B cell (primary cell): ENCODE measurements around the gene MAP4K4. TPM values are rescaled to one million over a fixed set of nuclear protein-coding genes. Genes with fewer than 3 reads are reported as not detected.

Experiments
- ATAC-seq: fragments of 200-7000 bp; cut with Tn5 transposase; one replicate; pipeline ENCODE4 v1.10.0; 2021; ENCODE audit warnings: low read depth, mild to moderate bottlenecking, moderate number of reproducible peaks, moderate library complexity
- CTCF ChIA-PET: fragments of 350-600 bp; sonication (Branson Sonifier 250); formaldehyde crosslinking; loops from one replicate; lab custom pipeline; 2021; ENCODE audit warnings: antibody characterized with exemption, inconsistent platforms; lab: Charles Lee
- POLR2A ChIA-PET: fragments of 350-600 bp; sonication (Branson Sonifier 250); formaldehyde crosslinking; loops from one replicate; lab custom pipeline; 2021; ENCODE audit warnings: antibody characterized with exemption; lab: Charles Lee
- DNase-seq: peaks from one replicate; pipeline ENCODE4 v3.0.0; 2013
- H2AFZ ChIP-seq: 2 replicates; pipeline ENCODE4 v1.6.1; 2012; ENCODE audit warnings: mild to moderate bottlenecking, low read depth, low read length; ENCODE audit not compliant: insufficient read depth, poor library complexity, severe bottlenecking
- H3K27ac ChIP-seq, 2 donors: 1 replicate in 1 of 2; 2 replicates in 1 of 2; pipeline ENCODE4 v1.5.1; 2012 to 2013; ENCODE audit warnings: low read length in 2 of 2, mild to moderate bottlenecking in 2 of 2, moderate library complexity in 1 of 2
- H3K27me3 ChIP-seq, 4 experiments: fragments of 200-600 bp in 1 of 4; sonication (generic) in 1 of 4; replicated peaks in 1 of 4; 1 replicate in 2 of 4; 2 replicates in 2 of 4; pipeline versions ENCODE4 v1.6.1 to v1.7.0; 2013 to 2016; ENCODE audit warnings: low read length in 3 of 4, mild to moderate bottlenecking in 2 of 4, mixed read lengths in 1 of 4, moderate library complexity in 1 of 4; ENCODE audit not compliant: insufficient read depth in 4 of 4, control insufficient read depth in 3 of 4; ENCODE audit errors: control extremely low read depth in 1 of 4
- H3K36me3 ChIP-seq, 2 experiments: replicated peaks in 1 of 2; 1 replicate in 1 of 2; 2 replicates in 1 of 2; pipeline versions ENCODE4 v1.6.1 to v1.7.1; 2013; ENCODE audit warnings: low read length in 1 of 2; ENCODE audit not compliant: insufficient read depth in 2 of 2, control insufficient read depth in 1 of 2; ENCODE audit errors: control extremely low read depth in 1 of 2, extremely low read depth in 1 of 2
- H3K4me1 ChIP-seq, 2 donors: fragments of 200-600 bp in 1 of 2; sonication (generic) in 1 of 2; 1 replicate in 1 of 2; 2 replicates in 1 of 2; pipeline versions ENCODE4 v1.5.1 to v1.6.1; 2013 to 2017; ENCODE audit warnings: low read length in 2 of 2; ENCODE audit not compliant: control insufficient read depth in 2 of 2, insufficient read depth in 2 of 2
- H3K4me2 ChIP-seq: replicated peaks from 2 replicates; pipeline ENCODE3; 2012; ENCODE audit warnings: mild to moderate bottlenecking, low read depth, low read length; ENCODE audit not compliant: poor library complexity, severe bottlenecking
- H3K4me3 ChIP-seq, 5 experiments: fragments of 200-600 bp in 1 of 5; sonication (generic) in 1 of 5; 1 replicate in 3 of 5; 2 replicates in 2 of 5; pipeline versions ENCODE4 v1.5.1 to v1.7.0; 2011 to 2016; ENCODE audit warnings: low read length in 4 of 5, mild to moderate bottlenecking in 4 of 5, low read depth in 2 of 5, control low read depth in 1 of 5, moderate library complexity in 1 of 5; ENCODE audit not compliant: insufficient read depth in 1 of 5; ENCODE audit errors: control extremely low read depth in 1 of 5, extremely low read depth in 1 of 5
- H3K79me2 ChIP-seq: fragments of 200-600 bp; sonication (generic); one replicate; pipeline ENCODE4 v1.6.0; 2016; ENCODE audit warnings: low read length; ENCODE audit not compliant: control insufficient read depth, insufficient read depth
- H3K9ac ChIP-seq: fragments of 200-600 bp; sonication (generic); 2 replicates; pipeline ENCODE4 v1.6.1; 2017; ENCODE audit warnings: mild to moderate bottlenecking, low read length, moderate library complexity
- H3K9me3 ChIP-seq, 3 donors: one replicate each; pipeline versions ENCODE4 v1.6.1 to v1.7.1; 2013; ENCODE audit warnings: low read length in 2 of 3; ENCODE audit not compliant: control insufficient read depth in 2 of 3, insufficient read depth in 1 of 3; ENCODE audit errors: control extremely low read depth in 1 of 3
- H4K20me1 ChIP-seq: 2 replicates; pipeline ENCODE4 v1.6.0; 2012; ENCODE audit warnings: mild to moderate bottlenecking, low read length; ENCODE audit not compliant: insufficient read depth, control insufficient read depth, poor library complexity, severe bottlenecking
- H3K27ac Mint-ChIP-seq: one replicate; pipeline ENCODE4 v1.8.0; 2021; ENCODE audit warnings: mixed read lengths
- H3K27me3 Mint-ChIP-seq: one replicate; pipeline ENCODE4 v1.8.0; 2021; ENCODE audit warnings: mixed read lengths
- H3K4me1 Mint-ChIP-seq: one replicate; pipeline ENCODE4 v1.8.0; 2021; ENCODE audit warnings: mixed read lengths
- H3K4me3 Mint-ChIP-seq: one replicate; pipeline ENCODE4 v1.8.0; 2021; ENCODE audit warnings: mixed read lengths
- H3K9me3 Mint-ChIP-seq: one replicate; pipeline ENCODE4 v1.8.0; 2022; ENCODE audit warnings: mixed read lengths; ENCODE audit not compliant: insufficient read depth
- EZH2 ChIP-seq: IDR thresholded peaks from 2 replicates; pipeline ENCODE4 v1.6.1; 2012; ENCODE audit warnings: borderline replicate concordance, low read depth, mild to moderate bottlenecking, moderate library complexity, low read length; ENCODE audit not compliant: insufficient read depth, poor library complexity, severe bottlenecking
- WGBS: methylation state at CpG from one replicate; pipeline ENCODE4 v1.1.5; 2013; ENCODE audit warnings: missing lambda C conversion rate; ENCODE audit not compliant: insufficient coverage; 5-methylcytosine and 5-hydroxymethylcytosine counted together
- intact Hi-C: fragments of 100-400 bp; cut with micrococcal nuclease; formaldehyde crosslinking; loops from one replicate; pipeline ENCODE4 v1.10.0; 2022
- polyA plus RNA-seq: library from polyadenylated mRNA; depleted of rRNA; stranded (reverse); fragments of >200 nt; gene quantifications from 2 replicates; pipeline ENCODE4 v1.2.3, GENCODE V29; 2012
- total RNA-seq, 2 donors: library from RNA; stranded (reverse); fragments of 120-200 nt in 1 of 2; gene quantifications; 1 replicate in 1 of 2; 2 replicates in 1 of 2; pipeline versions ENCODE4 v1.2.3 to v1.2.4, GENCODE V29; 2013 to 2022
- TF ChIP-seq, protein P1 (sequence below): fragments of 200-600 bp; IDR thresholded peaks from one replicate; pipeline ENCODE4 v1.8.0; 2022; ENCODE audit warnings: antibody characterized with exemption, mild to moderate bottlenecking

MAP4K4 gene
- total and polyA plus RNA-seq, 2 donors (not counting 1 experiment from before 2014, with no cell fraction given), result 54.8 to 280 TPM

DNA sequence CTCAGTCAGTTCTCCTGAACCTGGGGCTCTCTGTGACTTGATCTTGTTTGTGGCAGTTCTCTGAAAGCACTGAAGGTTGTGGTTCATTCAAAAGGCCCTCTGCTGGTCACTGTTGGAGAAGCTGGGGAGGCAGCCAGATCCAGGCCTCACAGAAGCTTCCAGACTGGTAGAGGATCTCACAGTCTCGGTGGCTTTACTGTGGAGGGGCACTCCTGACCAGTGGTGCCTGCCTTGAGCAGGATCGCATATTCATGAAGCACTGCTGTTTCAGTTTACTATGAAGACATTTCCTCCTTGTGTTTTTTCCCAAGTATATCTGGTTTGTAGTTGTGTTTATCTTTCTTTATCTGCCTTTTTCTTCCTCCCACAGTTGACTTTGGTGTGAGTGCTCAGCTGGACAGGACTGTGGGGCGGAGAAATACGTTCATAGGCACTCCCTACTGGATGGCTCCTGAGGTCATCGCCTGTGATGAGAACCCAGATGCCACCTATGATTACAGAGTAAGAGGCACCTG is 133.9 kb downstream of the MAP4K4 start:
- Mint-ChIP-seq H3K27ac (peak overlapping the region; percentile 33), H3K9me3 (no peaks in the 10 kb centered on the region), H3K27me3 (no peaks in the 10 kb centered on the region), H3K4me1 (peaks cover 52% of the 10 kb centered on the region), H3K4me3 (no peak overlapping the region)
- Histone ChIP-seq H3K9me3 (no peaks in the 10 kb centered on the region), H4K20me1 (peaks cover 51% of the 10 kb centered on the region), H3K4me1 (peaks cover 18 to 26% of the 10 kb centered on the region in 2 donors), H3K4me2 (no peak overlapping the region), H3K36me3 (peaks cover 27 to 87% of the 10 kb centered on the region in 2 experiments), H3K27ac (no peak overlapping the region), H3K4me3 (no peak overlapping the region), H3K27me3 (no peaks in the 10 kb centered on the region), H3K79me2 (peaks cover 36% of the 10 kb centered on the region), H3K9ac (no peak overlapping the region), H2AFZ (no peak overlapping the region)
- POLR2A ChIA-PET, result interaction anchor here (0.8 kb wide), 1 partner anchor 34 kb away, joined by 3 read pairs; no protein-coding TSS in a partner anchor
- DNase-seq, result peak; percentile 75
- CTCF ChIA-PET, result interaction anchor here (0.6 to 17.4 kb wide), 58 partner anchors 8 to 553 kb away, joined by 3 to 288 read pairs (median 4); partner anchors contain the start of gene RNF149
- TF ChIP-seq, protein P1, sequence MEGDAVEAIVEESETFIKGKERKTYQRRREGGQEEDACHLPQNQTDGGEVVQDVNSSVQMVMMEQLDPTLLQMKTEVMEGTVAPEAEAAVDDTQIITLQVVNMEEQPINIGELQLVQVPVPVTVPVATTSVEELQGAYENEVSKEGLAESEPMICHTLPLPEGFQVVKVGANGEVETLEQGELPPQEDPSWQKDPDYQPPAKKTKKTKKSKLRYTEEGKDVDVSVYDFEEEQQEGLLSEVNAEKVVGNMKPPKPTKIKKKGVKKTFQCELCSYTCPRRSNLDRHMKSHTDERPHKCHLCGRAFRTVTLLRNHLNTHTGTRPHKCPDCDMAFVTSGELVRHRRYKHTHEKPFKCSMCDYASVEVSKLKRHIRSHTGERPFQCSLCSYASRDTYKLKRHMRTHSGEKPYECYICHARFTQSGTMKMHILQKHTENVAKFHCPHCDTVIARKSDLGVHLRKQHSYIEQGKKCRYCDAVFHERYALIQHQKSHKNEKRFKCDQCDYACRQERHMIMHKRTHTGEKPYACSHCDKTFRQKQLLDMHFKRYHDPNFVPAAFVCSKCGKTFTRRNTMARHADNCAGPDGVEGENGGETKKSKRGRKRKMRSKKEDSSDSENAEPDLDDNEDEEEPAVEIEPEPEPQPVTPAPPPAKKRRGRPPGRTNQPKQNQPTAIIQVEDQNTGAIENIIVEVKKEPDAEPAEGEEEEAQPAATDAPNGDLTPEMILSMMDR, result peak; percentile 73
- TF ChIP-seq EZH2, result no peak
- 92% methylated on average over 4 of the region's 5 CpGs for WGBS
- peak; percentile 86 for ATAC-seq
- intact Hi-C loops, result loop anchor here (1.0 kb wide), 3 partner anchors 134 to 489 kb away; partner anchors contain the start of gene MAP4K4

GRCh38 chr2:101832114-101832513 is 134.6 kb downstream of the MAP4K4 start:
- H3K27ac Mint-ChIP-seq, result no peak overlapping the region
- H3K4me3 Mint-ChIP-seq, result no peak overlapping the region
- WGBS, result no CpG with 5 or more reads among the region's 1 CpG
- Histone ChIP-seq H3K4me3 (no peak overlapping the region), H3K9me3 (no peaks in the 10 kb centered on the region), H3K4me2 (no peak overlapping the region), H3K4me1 (peaks cover 13 to 23% of the 10 kb centered on the region in 2 donors), H3K9ac (no peak overlapping the region), H3K79me2 (peaks cover 30% of the 10 kb centered on the region), H4K20me1 (peaks cover 45% of the 10 kb centered on the region), H3K27ac (no peak overlapping the region), H3K27me3 (no peaks in the 10 kb centered on the region), H3K36me3 (peaks cover 28 to 86% of the 10 kb centered on the region in 2 experiments), H2AFZ (no peak overlapping the region)
- no peaks in the 10 kb centered on the region for H3K27me3 Mint-ChIP-seq
- H3K4me1 Mint-ChIP-seq, result peaks cover 44% of the 10 kb centered on the region
- CTCF ChIA-PET, result interaction anchor here (0.7 to 17.4 kb wide), 41 partner anchors 8 to 490 kb away, joined by 3 to 288 read pairs (median 4); no protein-coding TSS in a partner anchor
- no peaks in the 10 kb centered on the region for H3K9me3 Mint-ChIP-seq
- intact Hi-C loops, result no loop called here
- no peak for DNase-seq
- POLR2A ChIA-PET, result no interaction called here
- no peak for TF ChIP-seq EZH2
- TF ChIP-seq, protein P1, result peak; percentile 18
- ATAC-seq, result no peak
